Stimulated activated CD8-positive, alpha-beta memory T cell treated with anti-CD3 and anti-CD28 coated beads, Interleukin-12 subunit alpha, Interleukin-12 subunit beta, amount 100 ng/mL, for 24 hours (primary cell): ENCODE results near the gene ALG3.

ENCODE experiments used
- DNase-seq: peaks from one replicate; pipeline ENCODE4 v3.0.0-alpha.2; 2020; ENCODE audit errors: extremely low read depth

ALG3 gene

DNA sequence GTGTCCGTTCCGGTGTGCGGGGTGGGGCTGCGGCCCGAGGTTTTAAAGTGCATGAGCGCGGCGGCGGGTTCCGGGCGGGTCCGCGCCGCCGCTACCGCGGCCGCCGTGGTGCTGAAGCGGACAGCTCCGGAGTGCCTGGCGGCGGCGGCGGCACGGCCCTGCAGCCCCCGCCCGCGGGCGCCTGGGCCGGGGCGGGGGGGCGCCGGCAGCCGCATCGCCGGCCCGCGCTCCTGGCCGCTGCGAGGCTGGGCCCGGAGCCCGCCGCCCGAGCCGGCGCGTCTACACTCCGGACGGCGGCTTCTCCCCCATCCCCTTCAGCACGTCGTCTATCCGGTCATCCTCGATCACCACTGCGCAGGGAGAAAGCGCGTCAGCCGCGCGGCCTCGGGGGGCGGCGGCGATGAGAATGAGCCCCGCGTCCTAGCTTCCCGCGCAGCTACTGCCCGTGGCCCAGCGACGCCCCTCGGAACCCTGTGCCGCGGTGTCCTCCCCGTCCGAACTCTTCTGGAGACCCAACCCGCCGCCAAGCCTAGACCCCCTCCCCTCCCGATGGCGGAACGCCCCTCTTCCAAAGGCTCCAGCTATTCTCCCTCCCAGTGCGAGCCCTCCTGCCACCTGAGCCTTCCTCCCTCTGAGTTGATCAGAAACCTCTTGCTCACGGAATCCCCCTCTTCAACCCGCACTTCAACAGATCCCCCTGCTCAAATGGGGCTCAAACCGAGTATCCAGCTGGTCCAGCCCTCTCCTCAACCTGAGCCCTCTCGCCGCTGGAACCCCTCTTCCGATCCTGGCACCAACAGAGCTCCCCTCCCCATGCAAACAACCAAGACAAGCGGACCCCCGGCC is 11.3 kb upstream of the ALG3 start:
- DNase-seq, result no peak

GRCh38 chr3:184259396-184259877 is 10.7 kb upstream of the ALG3 start:
- DNase-seq, result no peak

GRCh38 chr3:184258926-184259325 is 10.2 kb upstream of the ALG3 start:
- DNase-seq, result no peak

DNA sequence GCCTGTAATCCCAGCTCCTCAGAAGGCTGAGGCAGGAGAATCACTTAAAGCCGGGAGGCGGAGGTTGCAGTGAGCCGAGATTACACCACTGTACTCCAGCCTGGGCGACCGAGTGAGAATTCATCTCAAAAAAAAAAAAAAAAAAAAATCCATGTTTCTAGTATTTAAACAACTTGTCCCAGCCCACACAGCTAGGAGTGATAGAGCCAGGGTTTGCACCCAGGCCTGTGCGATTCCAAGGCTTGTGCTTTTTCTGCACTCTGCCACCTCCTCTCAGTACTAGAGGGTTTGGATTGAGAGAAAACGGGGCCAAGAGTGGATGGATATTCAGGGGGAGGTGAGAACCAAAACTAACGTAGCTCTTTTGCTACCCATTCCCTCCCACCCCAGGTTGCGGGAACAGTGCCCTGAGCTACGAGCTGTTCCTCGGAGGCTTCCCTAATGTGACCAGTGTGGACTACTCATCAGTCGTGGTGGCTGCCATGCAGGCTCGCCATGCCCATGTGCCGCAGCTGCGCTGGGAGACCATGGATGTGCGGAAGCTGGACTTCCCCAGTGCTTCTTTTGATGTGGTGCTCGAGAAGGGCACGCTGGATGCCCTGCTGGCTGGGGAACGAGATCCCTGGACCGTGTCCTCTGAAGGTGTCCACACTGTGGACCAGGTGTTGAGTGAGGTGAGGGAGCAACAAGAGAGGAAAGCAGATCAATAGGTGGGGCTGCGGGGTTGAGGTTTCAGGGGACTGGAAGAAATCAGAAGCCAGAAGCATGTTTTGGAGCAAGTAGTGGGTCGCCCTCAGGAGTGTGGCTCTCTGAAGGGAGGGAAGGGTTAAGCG is 8.5 kb upstream of the ALG3 start:
- no peak for DNase-seq

GRCh38 chr3:184255291-184256039 is 6.7 kb upstream of the ALG3 start:
- DNase-seq, result no peak

GRCh38 chr3:184250167-184250828 is 1.5 kb upstream of the ALG3 start:
- DNase-seq, result peak; percentile 64

DNA sequence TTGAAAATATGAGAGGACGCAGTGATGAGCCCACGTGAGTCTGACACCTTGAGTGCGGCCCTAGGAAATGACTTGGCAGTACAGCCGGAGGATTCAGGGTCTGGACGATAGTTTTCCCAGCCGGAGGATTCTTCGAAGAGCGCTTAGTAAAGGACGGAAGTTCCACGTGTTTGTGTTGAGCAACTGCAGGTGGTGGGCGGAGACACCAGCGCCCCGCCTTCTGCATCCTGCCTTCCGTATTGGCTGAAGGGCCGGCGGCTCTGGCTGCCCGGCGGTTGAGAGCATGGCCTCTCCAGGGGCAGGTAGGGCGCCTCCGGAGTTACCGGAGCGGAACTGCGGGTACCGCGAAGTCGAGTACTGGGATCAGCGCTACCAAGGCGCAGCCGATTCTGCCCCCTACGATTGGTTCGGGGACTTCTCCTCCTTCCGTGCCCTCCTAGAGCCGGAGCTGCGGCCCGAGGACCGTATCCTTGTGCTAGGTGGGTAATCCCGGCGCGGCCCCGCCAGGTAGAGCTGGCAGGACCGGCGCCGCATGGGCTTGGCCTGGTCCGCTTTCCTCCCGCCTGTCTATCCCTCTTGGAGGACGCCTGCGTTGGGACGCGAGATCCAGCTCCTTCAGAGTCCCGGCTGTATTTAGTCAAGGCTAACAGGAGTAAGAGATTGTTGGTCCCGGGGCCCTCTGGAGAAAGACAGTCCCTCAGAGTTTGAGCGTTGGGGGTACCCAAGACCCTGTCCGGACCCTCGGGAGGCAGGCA is 827 bp upstream of the ALG3 start, which contains the start of gene EEF1AKMT4:
Gene EEF1AKMT4, plus strand, starts transcription at position 261 of the 755 bp plus-strand sequence. Its CDS starts 23 bp downstream, at position 284.
- peak; percentile 89 for DNase-seq

GRCh38 chr3:184242297-184242685 is 6.5 kb downstream of the ALG3 start:
- no peak for DNase-seq

GRCh38 chr3:184241447-184242296 is 7.1 kb downstream of the ALG3 start:
- no peak for DNase-seq

- DNase-seq, result no peak
Measured at GRCh38 chr3:184241141-184241446, 7.7 kb downstream of the ALG3 start.

- no peak for DNase-seq
Measured at GRCh38 chr3:184240384-184241140, 8.2 kb downstream of the ALG3 start.

DNA sequence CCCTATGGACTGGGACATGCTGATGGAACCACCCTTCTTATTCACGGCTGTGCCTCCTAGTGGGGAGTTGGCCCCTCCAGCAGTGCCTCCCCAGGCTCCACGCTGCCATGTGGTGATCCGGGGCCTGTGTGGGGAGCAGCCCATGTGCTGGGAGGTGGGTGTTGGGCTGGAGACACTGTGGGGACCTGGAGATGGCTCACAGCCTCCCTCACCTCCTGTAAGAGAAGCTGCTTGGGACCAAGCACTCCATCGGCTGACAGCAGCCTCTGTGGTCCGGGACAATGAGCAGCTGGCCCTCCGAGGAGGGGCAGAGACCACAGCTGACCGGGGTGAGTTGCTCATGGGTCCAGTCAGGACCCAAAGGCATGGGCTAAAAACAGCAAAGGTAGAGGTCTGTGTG is 9.1 kb downstream of the ALG3 start:
- no peak for DNase-seq

- no peak for DNase-seq
Measured at GRCh38 chr3:184239221-184239620, 9.5 kb downstream of the ALG3 start.

GRCh38 chr3:184238246-184238818 is 10.4 kb downstream of the ALG3 start:
- DNase-seq, result no peak

DNA sequence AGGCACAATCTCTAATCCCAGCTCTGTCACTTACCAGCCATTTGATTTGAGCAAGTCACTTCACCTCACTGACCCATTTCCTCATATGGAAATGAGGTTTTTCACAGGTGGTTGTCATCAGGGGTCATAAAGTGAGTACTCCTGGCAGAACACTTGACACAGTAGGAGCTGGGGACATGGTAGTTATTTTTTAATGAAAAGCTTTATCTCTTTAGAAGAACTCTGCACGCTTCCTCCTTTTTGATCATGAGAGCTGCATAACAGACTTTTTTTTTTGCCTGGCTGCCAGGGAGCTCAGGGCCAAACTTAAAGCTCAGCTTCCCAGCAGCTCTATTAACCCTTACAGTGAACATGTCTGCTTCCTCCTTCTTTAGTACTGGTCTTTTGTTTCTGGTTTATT is 11.0 kb downstream of the ALG3 start:
- no peak for DNase-seq

- no peak for DNase-seq
Measured at GRCh38 chr3:184237211-184237610, 11.6 kb downstream of the ALG3 start.

DNA sequence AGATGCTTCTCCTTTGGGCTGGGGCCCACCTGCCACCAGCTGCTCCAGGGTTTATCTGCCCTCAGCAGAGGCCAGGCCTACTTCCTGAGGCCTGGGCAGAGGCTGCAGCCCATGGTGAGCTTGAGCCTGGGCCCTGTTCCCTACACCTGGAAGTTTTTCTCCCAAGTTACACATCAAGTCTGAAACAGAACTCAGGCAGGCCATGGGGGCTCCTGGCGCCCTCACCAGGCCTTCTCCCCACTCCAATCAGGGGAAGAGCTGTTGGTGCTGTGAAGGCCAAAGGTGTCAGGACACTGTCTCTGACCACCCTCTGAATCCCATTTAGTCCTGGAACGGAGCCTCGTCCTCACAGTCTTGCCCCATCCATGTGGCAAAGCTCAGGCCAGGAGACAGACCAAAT is 12.1 kb downstream of the ALG3 start:
- DNase-seq, result no peak

DNA sequence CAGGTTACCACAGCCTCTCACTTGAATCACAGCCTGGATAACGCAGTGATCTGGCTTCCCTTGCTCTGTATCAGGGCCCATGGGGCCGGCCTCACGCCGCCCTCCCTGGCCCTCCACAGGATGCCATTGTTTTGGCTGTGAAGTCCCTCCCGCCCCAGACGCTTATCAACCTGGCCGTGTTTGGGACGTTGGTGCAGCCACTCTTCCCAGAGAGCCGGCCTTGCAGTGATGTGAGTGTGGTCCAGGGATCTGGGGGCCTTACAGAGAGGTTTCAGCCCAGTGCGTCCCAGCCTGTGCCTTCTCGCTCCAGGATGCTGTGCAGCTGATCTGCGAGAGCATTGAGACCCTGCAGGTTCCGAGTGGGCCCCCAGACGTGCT is 12.7 kb downstream of the ALG3 start:
- DNase-seq, result no peak
